KMS-11 (cell line): ENCODE data around the gene P2RX2.

ENCODE experiments used
- H2AFZ ChIP-seq: fragments of 200-600 bp; sonication (generic); 2 replicates; pipeline ENCODE4 v1.6.1; 2016; ENCODE audit warnings: antibody characterized with exemption, mixed run types, low read depth
- H3K27ac ChIP-seq: fragments of 200-600 bp; sonication (generic); 2 replicates; pipeline ENCODE4 v1.6.1; 2016; ENCODE audit warnings: mild to moderate bottlenecking, mixed run types
- H3K27me3 ChIP-seq: fragments of 200-600 bp; sonication (generic); 2 replicates; pipeline ENCODE4 v1.6.1; 2017; ENCODE audit warnings: mild to moderate bottlenecking, low read depth, mixed run types, moderate library complexity; ENCODE audit not compliant: insufficient read depth
- H3K36me3 ChIP-seq: fragments of 200-600 bp; sonication (generic); 2 replicates; pipeline ENCODE4 v1.6.1; 2017; ENCODE audit warnings: mild to moderate bottlenecking, mixed run types; ENCODE audit not compliant: insufficient read depth
- H3K4me1 ChIP-seq: fragments of 200-600 bp; sonication (generic); 2 replicates; pipeline ENCODE4 v1.6.1; 2016; ENCODE audit warnings: mild to moderate bottlenecking, low read depth, mixed run types; ENCODE audit not compliant: poor library complexity, severe bottlenecking
- H3K4me2 ChIP-seq: fragments of 200-600 bp; sonication (generic); 2 replicates; pipeline ENCODE4 v1.7.0; 2016; ENCODE audit warnings: mild to moderate bottlenecking, mixed run types
- H3K4me3 ChIP-seq: fragments of 200-600 bp; sonication (generic); IDR thresholded peaks from 2 replicates; pipeline ENCODE4 v1.6.1; 2017; ENCODE audit warnings: low read depth, low read length, mixed read lengths; ENCODE audit not compliant: insufficient read depth
- H3K79me2 ChIP-seq: fragments of 200-600 bp; sonication (generic); 2 replicates; pipeline ENCODE4 v1.6.1; 2016; ENCODE audit warnings: low read depth, mixed run types; ENCODE audit not compliant: insufficient read depth
- H3K9ac ChIP-seq: fragments of 200-600 bp; sonication (generic); 2 replicates; pipeline ENCODE4 v1.6.1; 2016; ENCODE audit warnings: mild to moderate bottlenecking, mixed run types
- H4K20me1 ChIP-seq: fragments of 200-600 bp; sonication (generic); 2 replicates; pipeline ENCODE4 v1.6.1; 2016; ENCODE audit warnings: mild to moderate bottlenecking, mixed run types; ENCODE audit not compliant: insufficient read depth
- CTCF ChIP-seq: fragments of 200-600 bp; sonication (generic); conservative IDR thresholded peaks from 2 replicates; pipeline ENCODE4 v1.6.1; 2017; ENCODE audit warnings: low read depth, mild to moderate bottlenecking, antibody characterized with exemption, low read length, moderate library complexity, mixed read lengths

P2RX2 gene

GRCh38 chr12:132606466-132606865 lies 12.1 kb upstream of the P2RX2 start:
- Histone ChIP-seq H3K27me3 (peaks cover 10% of the 10 kb centered on the region; the same call in 1 of the 2 replicates), H2AFZ (no peak overlapping the region), H3K4me1 (no peaks in the 10 kb centered on the region), H3K9ac (no peak overlapping the region), H3K79me2 (no peaks in the 10 kb centered on the region), H4K20me1 (no peaks in the 10 kb centered on the region), H3K27ac (no peak overlapping the region), H3K4me3 (no peak overlapping the region), H3K36me3 (no peaks in the 10 kb centered on the region), H3K4me2 (no peak overlapping the region)
- TF ChIP-seq CTCF = no peak

- Histone ChIP-seq H3K4me3 (no peak overlapping the region), H3K36me3 (no peaks in the 10 kb centered on the region), H4K20me1 (no peaks in the 10 kb centered on the region), H3K4me2 (no peak overlapping the region), H3K9ac (no peak overlapping the region), H3K27me3 (peaks cover 10% of the 10 kb centered on the region; the same call in 1 of the 2 replicates), H3K27ac (no peak overlapping the region), H2AFZ (no peak overlapping the region), H3K79me2 (no peaks in the 10 kb centered on the region), H3K4me1 (no peaks in the 10 kb centered on the region)
- no peak for TF ChIP-seq CTCF
These were observed 11.6 kb upstream of the P2RX2 start for GRCh38 chr12:132606927-132607326.

GRCh38 chr12:132608231-132609171 lies 10.1 kb upstream of the P2RX2 start:
- no peaks in the 10 kb centered on the region for H3K36me3 ChIP-seq
- no peak overlapping the region for H3K4me2 ChIP-seq
- no peak overlapping the region for H3K9ac ChIP-seq
- H3K27ac ChIP-seq = no peak overlapping the region
- no peak for TF ChIP-seq CTCF
- H4K20me1 ChIP-seq = no peaks in the 10 kb centered on the region
- no peak overlapping the region for H2AFZ ChIP-seq
- H3K4me1 ChIP-seq = no peaks in the 10 kb centered on the region
- no peak overlapping the region for H3K4me3 ChIP-seq
- peaks cover 10% of the 10 kb centered on the region; the same call in 1 of the 2 replicates for H3K27me3 ChIP-seq
- H3K79me2 ChIP-seq = no peaks in the 10 kb centered on the region

- no peak for TF ChIP-seq CTCF
- Histone ChIP-seq H2AFZ (no peak within 1 kb of the TSS), H3K4me1 (no peaks in the 10 kb centered on the region), H3K4me3 (no peak within 1 kb of the TSS), H4K20me1 (no peaks in the 10 kb centered on the region), H3K79me2 (no peaks in the 10 kb centered on the region), H3K4me2 (no peak within 1 kb of the TSS), H3K27me3 (peaks cover 10% of the 10 kb centered on the region; the same call in 1 of the 2 replicates), H3K9ac (no peak within 1 kb of the TSS), H3K27ac (no peak within 1 kb of the TSS), H3K36me3 (no peaks in the 10 kb centered on the region)
These were observed 8.4 kb upstream of the P2RX2 start, which contains the start of gene LRCOL1 for GRCh38 chr12:132610051-132610759. TSS of gene LRCOL1 (minus strand) at chr12:132610582. CDS start at chr12:132606251, 4,331 bp downstream.
